ENCODE data around the gene SPNS2.

SPNS2 gene

GRCh38 chr17:4505187-4505586 lies 6.5 kb downstream of the SPNS2 start:
- TF ChIP-seq CTCF (IDR thresholded peaks at IDR 0.05; ENCODE audit: insufficient read depth, low read depth, low read length, missing control alignments): no peak
- H3K4me3 ChIP-seq (ENCODE audit: low read length): no peak overlapping the region
- peak; percentile 38 for DNase-seq (ENCODE audit: low read depth)

GRCh38 chr17:4506175-4506813 lies 7.6 kb downstream of the SPNS2 start:
- H3K4me3 ChIP-seq (ENCODE audit: low read length): no peak overlapping the region
- TF ChIP-seq CTCF (IDR thresholded peaks at IDR 0.05; ENCODE audit: insufficient read depth, low read depth, low read length, missing control alignments): no peak
- DNase-seq (ENCODE audit: low read depth): no peak

DNA sequence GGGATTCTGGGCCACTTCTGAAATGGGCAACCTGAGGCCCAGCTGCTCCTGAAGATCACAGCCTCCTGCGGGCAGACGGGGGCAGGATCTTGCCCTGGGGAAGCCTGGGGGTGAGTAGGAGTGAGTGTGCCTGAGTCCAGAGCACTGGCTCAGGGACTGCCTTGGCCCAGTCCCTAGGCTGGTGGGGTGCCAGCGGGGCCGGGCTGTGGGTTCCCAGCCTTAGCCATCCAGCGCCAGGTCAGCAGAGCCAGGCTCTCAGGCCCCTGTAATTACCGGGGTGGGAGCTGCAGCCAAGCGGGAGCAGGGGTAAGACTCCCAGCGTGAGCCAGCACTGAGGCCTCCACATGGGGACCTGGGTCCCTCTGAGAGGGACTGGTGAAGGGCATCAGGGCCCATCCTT lies 8.2 kb downstream of the SPNS2 start:
- no peak overlapping the region for H3K4me3 ChIP-seq (ENCODE audit: low read length)
- no peak for TF ChIP-seq CTCF (IDR thresholded peaks at IDR 0.05; ENCODE audit: insufficient read depth, low read depth, low read length, missing control alignments)
- no peak for DNase-seq (ENCODE audit: low read depth)

GRCh38 chr17:4507361-4508111 lies 8.9 kb downstream of the SPNS2 start:
- H3K4me3 ChIP-seq (ENCODE audit: low read length): no peak overlapping the region
- no peak for TF ChIP-seq CTCF (IDR thresholded peaks at IDR 0.05; ENCODE audit: insufficient read depth, low read depth, low read length, missing control alignments)
- DNase-seq (ENCODE audit: low read depth): no peak

- no peak for TF ChIP-seq CTCF (IDR thresholded peaks at IDR 0.05; ENCODE audit: insufficient read depth, low read depth, low read length, missing control alignments)
- DNase-seq (ENCODE audit: low read depth): no peak
- no peak overlapping the region for H3K4me3 ChIP-seq (ENCODE audit: low read length)
Observed at GRCh38 chr17:4508207-4508606, 9.5 kb downstream of the SPNS2 start.

DNA sequence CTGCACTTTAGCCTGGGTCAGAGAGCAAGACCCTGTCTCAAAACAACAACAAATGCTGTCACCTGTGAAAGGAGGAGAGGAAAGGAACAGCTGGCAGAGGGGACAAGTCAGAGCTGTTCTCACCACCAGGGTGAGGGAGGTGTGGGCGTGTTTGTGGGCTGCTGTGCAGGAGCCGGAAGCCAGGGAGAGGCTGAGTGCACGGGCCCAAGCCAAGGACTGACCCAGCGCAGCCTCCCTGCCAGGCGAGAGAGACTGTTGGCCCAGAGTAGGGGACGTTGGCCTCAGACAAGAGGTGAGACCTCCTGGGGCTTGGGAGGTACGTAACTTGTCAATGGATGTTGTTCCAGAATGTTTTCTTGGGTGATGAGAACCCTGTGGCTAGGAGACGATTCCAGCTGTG lies 10.7 kb downstream of the SPNS2 start:
- TF ChIP-seq CTCF (IDR thresholded peaks at IDR 0.05; ENCODE audit: insufficient read depth, low read depth, low read length, missing control alignments): no peak
- DNase-seq (ENCODE audit: low read depth): no peak

More for the DNA sequence above, 10.7 kb downstream of the SPNS2 start:
- no peak overlapping the region for H3K4me3 ChIP-seq (ENCODE audit: low read length)

Measured in epithelial cell of esophagus (primary cell).